Left ventricle myocardium inferior (tissue), 1 donor: Measurements from ENCODE around the gene TMEM273. TPM values are rescaled to one million over a fixed set of nuclear protein-coding genes. Genes with fewer than 3 reads are reported as not detected.

Source experiments
- DNase-seq: peaks from one replicate; pipeline ENCODE4 v3.0.0-alpha.2; 2020
- H3K27ac ChIP-seq: fragments of 200-600 bp; replicated peaks from 2 replicates; pipeline ENCODE4 v1.8.0; 2021
- H3K27me3 ChIP-seq: fragments of 200-600 bp; 2 replicates; pipeline ENCODE4 v1.8.0; 2021; ENCODE audit warnings: low read depth
- H3K36me3 ChIP-seq: fragments of 200-600 bp; 2 replicates; pipeline ENCODE4 v1.8.0; 2021
- H3K4me1 ChIP-seq: fragments of 200-600 bp; 2 replicates; pipeline ENCODE4 v1.8.0; 2021
- H3K4me3 ChIP-seq: fragments of 200-600 bp; 2 replicates; pipeline ENCODE4 v1.8.0; 2021; ENCODE audit warnings: mild to moderate bottlenecking, moderate library complexity
- H3K9me3 ChIP-seq: fragments of 200-600 bp; replicated peaks from 2 replicates; pipeline ENCODE4 v1.8.0; 2021
- intact Hi-C: fragments of 100-400 bp; cut with micrococcal nuclease; formaldehyde crosslinking; loops from one replicate; pipeline ENCODE4 v1.11.0; 2022
- total RNA-seq: library from RNA; stranded (reverse); fragmentation: NEBNext Ultra II Directional; extraction: Animal tissue kit (Norgen Biotek cat#: 25700); gene quantifications from one replicate; pipeline ENCODE4 v1.2.1, GENCODE V29; 2021
- TF ChIP-seq, protein P1 (sequence below): fragments of 200-600 bp; IDR thresholded peaks from 2 replicates; pipeline ENCODE4 v1.8.0; 2021; ENCODE audit warnings: antibody characterized with exemption, mild to moderate bottlenecking, borderline replicate concordance
- donor health status: DM: no; HTN: yes; CAD: no; lungs with severe emphysema.

TMEM273 gene
- total RNA-seq, 1 donor from 2014 or later, result 29.0 TPM

DNA sequence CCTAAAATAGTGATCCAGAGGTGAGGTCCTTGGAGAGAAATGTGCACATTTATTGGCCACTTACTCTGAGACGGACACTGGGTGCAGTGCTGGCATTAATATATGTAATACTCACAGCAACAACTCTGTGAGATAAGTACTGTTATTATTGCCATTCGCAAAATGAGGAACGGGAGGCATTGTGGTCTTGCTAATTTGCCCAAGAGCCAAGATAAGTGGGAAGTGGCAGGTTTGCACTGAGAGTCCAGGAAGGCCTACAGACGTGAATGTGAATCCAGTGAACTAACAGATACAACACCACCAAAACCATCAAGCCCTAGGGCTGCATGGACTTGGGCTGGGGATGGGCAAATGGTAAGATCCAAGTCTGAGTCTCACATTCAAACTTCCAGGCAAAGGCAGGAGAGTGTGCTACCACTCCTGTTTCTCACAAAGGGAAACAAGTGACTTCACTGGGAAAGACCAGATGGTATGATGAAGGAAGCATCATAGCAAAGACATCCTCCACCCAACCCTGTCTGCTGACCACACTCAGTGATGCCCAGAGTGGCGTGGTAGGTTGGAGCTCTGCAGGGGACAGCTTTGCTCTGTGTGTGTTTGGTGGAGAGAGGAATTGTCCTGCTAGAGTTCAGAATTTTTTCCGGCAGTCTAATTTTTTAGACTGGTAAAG is 19.2 kb downstream of the TMEM273 start:
- intact Hi-C loops, result loop anchor here (10.0 kb wide), 1 partner anchor 184 kb away; no protein-coding TSS in a partner anchor
- no peak for DNase-seq
- H3K4me3 ChIP-seq, result no peak overlapping the region
- H3K27ac ChIP-seq, result no peak overlapping the region
- H3K36me3 ChIP-seq, result peaks cover 16% of the 10 kb centered on the region
- H3K27me3 ChIP-seq, result no peaks in the 10 kb centered on the region
- H3K9me3 ChIP-seq, result no peaks in the 10 kb centered on the region
- peaks cover 53% of the 10 kb centered on the region for H3K4me1 ChIP-seq
- TF ChIP-seq, protein P1, sequence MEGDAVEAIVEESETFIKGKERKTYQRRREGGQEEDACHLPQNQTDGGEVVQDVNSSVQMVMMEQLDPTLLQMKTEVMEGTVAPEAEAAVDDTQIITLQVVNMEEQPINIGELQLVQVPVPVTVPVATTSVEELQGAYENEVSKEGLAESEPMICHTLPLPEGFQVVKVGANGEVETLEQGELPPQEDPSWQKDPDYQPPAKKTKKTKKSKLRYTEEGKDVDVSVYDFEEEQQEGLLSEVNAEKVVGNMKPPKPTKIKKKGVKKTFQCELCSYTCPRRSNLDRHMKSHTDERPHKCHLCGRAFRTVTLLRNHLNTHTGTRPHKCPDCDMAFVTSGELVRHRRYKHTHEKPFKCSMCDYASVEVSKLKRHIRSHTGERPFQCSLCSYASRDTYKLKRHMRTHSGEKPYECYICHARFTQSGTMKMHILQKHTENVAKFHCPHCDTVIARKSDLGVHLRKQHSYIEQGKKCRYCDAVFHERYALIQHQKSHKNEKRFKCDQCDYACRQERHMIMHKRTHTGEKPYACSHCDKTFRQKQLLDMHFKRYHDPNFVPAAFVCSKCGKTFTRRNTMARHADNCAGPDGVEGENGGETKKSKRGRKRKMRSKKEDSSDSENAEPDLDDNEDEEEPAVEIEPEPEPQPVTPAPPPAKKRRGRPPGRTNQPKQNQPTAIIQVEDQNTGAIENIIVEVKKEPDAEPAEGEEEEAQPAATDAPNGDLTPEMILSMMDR, result no peak

DNA sequence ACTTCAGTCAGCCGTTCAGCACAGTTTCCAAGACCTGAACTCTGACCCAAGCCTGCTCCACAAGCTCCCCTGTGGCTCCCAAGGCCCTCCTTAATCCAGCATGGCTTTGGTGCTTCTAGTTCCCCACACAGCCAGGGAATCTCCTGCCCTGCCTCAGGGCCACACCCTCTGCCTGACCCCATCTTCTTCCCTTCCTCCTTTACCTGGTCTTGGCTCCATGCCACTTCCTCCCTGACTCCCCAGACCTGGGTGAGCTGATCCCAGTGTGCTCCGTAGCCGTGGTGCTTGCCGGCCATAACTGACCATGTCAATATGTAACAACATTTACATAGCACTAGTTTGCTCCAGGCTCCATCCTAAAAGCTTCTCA is 20.0 kb downstream of the TMEM273 start:
- DNase-seq, result no peak
- no peaks in the 10 kb centered on the region for H3K9me3 ChIP-seq
- H3K36me3 ChIP-seq, result peaks cover 16% of the 10 kb centered on the region
- peaks cover 53% of the 10 kb centered on the region for H3K4me1 ChIP-seq
- no peak overlapping the region for H3K27ac ChIP-seq
- TF ChIP-seq, protein P1, result no peak
- H3K27me3 ChIP-seq, result no peaks in the 10 kb centered on the region
- no peak overlapping the region for H3K4me3 ChIP-seq
- intact Hi-C loops, result loop anchor here (10.0 kb wide), 1 partner anchor 183 kb away; no protein-coding TSS in a partner anchor

DNA sequence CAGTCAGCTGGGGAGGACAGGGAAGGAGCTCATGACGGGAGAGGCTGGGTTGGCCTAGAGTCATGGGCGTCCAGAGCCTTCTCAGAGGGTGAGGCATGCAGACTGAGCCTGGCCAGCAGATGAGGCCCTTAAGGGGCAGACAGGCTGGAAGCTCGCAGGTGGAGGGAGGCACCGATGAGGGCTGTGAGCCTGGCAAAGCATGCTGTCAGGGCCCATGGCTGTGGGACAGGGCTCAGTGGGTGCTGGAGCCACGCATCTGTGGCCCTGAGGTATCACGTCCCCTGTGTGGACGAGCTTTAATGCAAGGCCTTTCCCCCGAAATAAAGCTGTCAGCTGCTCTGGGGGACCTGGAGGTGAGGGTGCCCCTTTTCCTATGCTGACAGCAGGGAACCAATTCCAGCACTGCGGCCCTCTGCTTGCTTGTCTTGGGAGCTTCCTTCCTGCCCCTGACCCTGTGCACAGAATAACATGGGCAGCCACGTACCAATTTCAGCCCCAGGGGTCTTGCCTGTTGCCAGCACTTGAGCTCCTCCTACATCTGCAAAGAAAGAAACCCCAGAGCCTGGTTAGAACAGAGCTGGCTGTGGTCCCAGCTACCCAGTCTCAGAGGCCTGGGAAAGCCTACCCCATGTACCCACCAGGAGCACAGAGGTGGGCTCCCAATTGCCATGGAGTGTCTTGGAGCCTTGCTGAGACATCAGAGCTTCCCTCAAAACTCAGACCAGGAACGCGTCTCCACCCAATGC is 20.6 kb downstream of the TMEM273 start:
- peaks cover 16% of the 10 kb centered on the region for H3K36me3 ChIP-seq
- intact Hi-C loops, result loop anchor here (10.0 kb wide), 1 partner anchor 183 kb away; no protein-coding TSS in a partner anchor
- no peaks in the 10 kb centered on the region for H3K9me3 ChIP-seq
- TF ChIP-seq, protein P1, result no peak
- H3K27ac ChIP-seq, result no peak overlapping the region
- no peaks in the 10 kb centered on the region for H3K27me3 ChIP-seq
- DNase-seq, result no peak
- no peak overlapping the region for H3K4me3 ChIP-seq
- peaks cover 51% of the 10 kb centered on the region for H3K4me1 ChIP-seq

DNA sequence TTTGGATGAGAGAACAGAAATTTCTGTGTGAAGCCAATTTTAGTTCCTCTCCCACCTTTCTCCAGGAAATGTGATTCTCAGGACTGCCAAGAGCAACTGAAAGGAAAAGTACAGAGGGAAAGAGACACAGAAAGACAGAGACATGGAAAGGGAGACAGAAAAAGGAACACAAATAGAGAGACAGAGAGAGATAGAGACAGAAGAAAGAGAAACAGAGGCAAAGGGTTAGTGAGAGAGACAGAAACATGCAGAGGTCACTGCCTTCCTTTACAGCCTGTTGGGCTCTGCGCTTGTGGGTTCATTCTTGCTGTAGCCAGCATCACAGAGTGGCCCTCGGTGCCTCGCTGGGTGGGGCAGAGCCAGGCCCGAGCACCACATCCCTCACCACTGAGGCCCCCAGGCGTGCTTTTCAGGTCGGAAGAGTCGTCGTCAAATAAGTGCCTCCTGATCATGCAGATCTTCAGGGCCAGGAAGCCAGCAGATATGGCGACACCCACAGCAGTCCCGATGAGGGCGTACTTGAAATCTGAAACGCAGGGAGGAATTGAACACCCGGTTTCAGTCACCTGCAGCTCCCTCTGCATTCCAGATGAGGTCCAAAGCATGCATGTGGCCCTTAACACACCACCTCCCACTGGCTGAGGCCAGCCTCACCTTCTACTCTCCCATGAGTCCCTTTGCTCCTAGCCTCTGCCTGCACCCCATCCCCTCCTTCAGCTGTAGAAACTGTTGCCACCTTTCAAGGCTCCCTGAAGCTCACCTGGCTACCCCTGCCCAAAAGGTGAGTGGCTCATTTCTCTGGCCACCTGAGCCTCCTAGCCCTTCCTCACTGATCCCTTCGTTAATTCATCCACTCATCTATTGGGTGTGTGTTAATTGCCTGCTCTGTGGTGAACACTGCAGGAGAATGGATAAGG is 21.4 kb downstream of the TMEM273 start:
- no peak overlapping the region for H3K4me3 ChIP-seq
- no peaks in the 10 kb centered on the region for H3K9me3 ChIP-seq
- no peaks in the 10 kb centered on the region for H3K27me3 ChIP-seq
- peaks cover 45% of the 10 kb centered on the region for H3K4me1 ChIP-seq
- no peak for DNase-seq
- TF ChIP-seq, protein P1, result no peak
- H3K27ac ChIP-seq, result no peak overlapping the region
- intact Hi-C loops, result loop anchor here (10.0 kb wide), 1 partner anchor 182 kb away; no protein-coding TSS in a partner anchor
- H3K36me3 ChIP-seq, result peaks cover 16% of the 10 kb centered on the region
